GM12872 (cell line): ENCODE data around the gene ANKRD61.

Source experiments
- CTCF ChIP-seq: IDR thresholded peaks from 3 replicates; pipeline ENCODE4 v1.5.1; 2011; ENCODE audit warnings: low read depth, mild to moderate bottlenecking, low read length, moderate library complexity; ENCODE audit not compliant: insufficient read depth

The ANKRD61 gene

DNA sequence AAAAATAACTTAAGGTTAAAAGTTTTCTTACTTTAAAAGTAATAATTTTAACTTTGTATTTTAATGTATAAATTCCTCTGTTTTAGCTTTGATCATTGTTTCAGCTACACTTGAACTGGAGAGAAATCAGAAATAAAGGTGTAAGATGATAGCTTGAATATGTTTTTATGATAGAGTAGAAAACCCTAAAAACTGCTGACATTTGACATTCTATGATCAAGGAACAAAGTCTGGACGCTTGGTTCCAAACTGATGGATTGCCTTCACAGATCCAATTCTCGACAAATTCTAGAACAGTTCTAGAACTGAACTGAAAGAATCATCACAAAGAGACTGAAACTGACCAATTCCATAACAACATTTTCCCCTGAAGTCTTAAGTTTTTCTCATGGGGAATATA lies at the start of gene ANKRD61:
TSS of gene ANKRD61 (plus strand) at position 389 of the 400 bp plus-strand sequence. CDS start at position 389, 0 bp downstream.
- no peak for TF ChIP-seq CTCF

DNA sequence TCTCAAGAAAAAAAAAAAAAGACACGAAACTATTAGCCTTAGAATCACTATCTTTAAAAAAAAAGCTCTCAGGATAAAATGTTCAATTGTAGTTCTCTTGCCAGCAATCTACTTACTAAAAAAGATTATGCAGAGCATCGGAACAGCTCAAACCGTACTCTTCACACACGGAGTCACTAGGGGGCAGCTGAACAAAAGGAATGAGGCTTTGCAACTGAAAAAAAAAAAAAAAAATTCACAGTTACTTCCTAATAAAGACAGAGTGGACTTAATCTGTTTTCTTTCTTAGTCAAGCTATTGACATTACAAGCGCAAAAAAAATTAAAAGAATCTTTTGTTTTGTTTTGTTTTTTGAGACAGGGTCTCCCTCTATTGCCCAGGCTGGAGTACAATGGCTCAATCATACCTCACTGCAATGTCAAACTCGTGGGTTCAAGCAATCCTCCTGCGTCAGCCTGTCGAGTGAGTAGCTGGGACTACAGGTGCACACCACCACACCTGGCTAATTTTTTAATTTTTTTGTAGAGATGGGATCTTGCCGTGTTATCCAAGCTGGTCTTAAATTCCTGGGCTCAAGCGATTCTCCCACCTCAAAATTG lies 33.9 kb upstream of the ANKRD61 start:
- TF ChIP-seq CTCF = peak; percentile 43; the same call in 1 of the 3 replicates

DNA sequence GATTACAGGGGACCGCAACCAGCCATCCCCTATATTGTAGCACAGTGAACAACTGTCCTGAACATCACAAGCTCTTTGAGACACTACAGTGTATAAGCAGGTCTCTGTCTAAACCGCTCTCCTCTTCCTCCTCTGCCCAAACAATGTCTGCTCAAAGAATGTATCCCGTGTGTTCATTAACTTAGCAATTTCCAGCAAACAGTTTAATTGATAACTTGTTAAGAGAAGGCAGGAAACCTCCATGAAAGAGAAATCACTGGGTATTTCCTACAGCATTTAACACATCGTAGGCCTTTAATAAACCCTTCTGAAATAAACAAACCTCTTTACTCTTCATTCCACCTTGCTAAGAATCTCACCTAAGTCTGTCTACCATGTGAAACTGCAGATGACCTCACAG lies 23.8 kb upstream of the ANKRD61 start:
- TF ChIP-seq CTCF = no peak

GRCh38 chr7:6008668-6009611 lies 22.2 kb upstream of the ANKRD61 start, which contains the start of the genes AIMP2 and PMS2:
Gene AIMP2, plus strand, starts transcription at chr7:6009272. Its CDS starts 92 bp downstream, at chr7:6009364.
Gene PMS2, minus strand, starts transcription at chr7:6009049. Its CDS starts 30 bp downstream, at chr7:6009019.
- TF ChIP-seq CTCF = peak; percentile 32; the same call in 1 of the 3 replicates

GRCh38 chr7:6011541-6011940 lies 19.6 kb upstream of the ANKRD61 start:
- TF ChIP-seq CTCF = no peak

GRCh38 chr7:6012355-6013104 lies 18.6 kb upstream of the ANKRD61 start:
- no peak for TF ChIP-seq CTCF
